SK-N-SH treated with all-trans-retinoic acid at 6 μM for 48 hours (cell line): ENCODE data around the gene RETREG1.
A peak's percentile ranks its signal among the peaks of the same experiment; 100 is the strongest.

Experiments used
- ATAC-seq: fragments of 200-7000 bp; cut with Tn5 transposase; 3 replicates; pipeline ENCODE4 v1.9.1; 2020; ENCODE audit warnings: mild to moderate bottlenecking, moderate library complexity
- ARNTL ChIP-seq: fragments of 450-650 bp; formaldehyde crosslinking; IDR thresholded peaks from 2 replicates; pipeline ENCODE4 v1.5.0; 2020; ENCODE audit warnings: low read depth, mild to moderate bottlenecking, moderate library complexity, borderline replicate concordance
- BACH2 ChIP-seq: fragments of 250-450 bp; sonication (Bioruptor Pico); IDR thresholded peaks from 2 replicates; pipeline ENCODE4 v1.9.0; 2021; ENCODE audit warnings: mild to moderate bottlenecking, borderline replicate concordance
- CSDC2 ChIP-seq: fragments of 250-450 bp; sonication (Bioruptor Pico); IDR thresholded peaks from 2 replicates; pipeline ENCODE4 v1.5.0; 2020; ENCODE audit warnings: mild to moderate bottlenecking, moderate library complexity
- CSRNP3 ChIP-seq: fragments of 250-450 bp; sonication (Bioruptor Pico); IDR thresholded peaks from 2 replicates; pipeline ENCODE4 v1.5.1; 2021; ENCODE audit warnings: mild to moderate bottlenecking, moderate library complexity
- GLIS3 ChIP-seq: fragments of 250-450 bp; sonication (Bioruptor Pico); IDR thresholded peaks from 2 replicates; pipeline ENCODE4 v1.5.0; 2020; ENCODE audit warnings: mild to moderate bottlenecking, moderate library complexity
- ISL1 ChIP-seq: fragments of 250-450 bp; sonication (Bioruptor Pico); IDR thresholded peaks from 2 replicates; pipeline ENCODE4 v2.1.2; 2022; ENCODE audit warnings: mild to moderate bottlenecking, moderate library complexity
- OSR1 ChIP-seq: fragments of 250-450 bp; sonication (Bioruptor Pico); IDR thresholded peaks from 2 replicates; pipeline ENCODE4 v1.8.0; 2022; ENCODE audit warnings: moderate library complexity, mild to moderate bottlenecking, inconsistent platforms
- PATZ1 ChIP-seq: fragments of 250-450 bp; sonication (Bioruptor Pico); IDR thresholded peaks from 2 replicates; pipeline ENCODE4 v1.8.0; 2020; ENCODE audit warnings: mild to moderate bottlenecking, moderate library complexity, borderline replicate concordance
- POU6F1 ChIP-seq: fragments of 250-450 bp; sonication (Bioruptor Pico); IDR thresholded peaks from 2 replicates; pipeline ENCODE4 v1.8.0; 2021; ENCODE audit warnings: low read depth, mild to moderate bottlenecking, moderate library complexity, borderline replicate concordance
- RARB ChIP-seq: fragments of 250-450 bp; sonication (Bioruptor Pico); IDR thresholded peaks from 2 replicates; pipeline ENCODE4 v1.8.0; 2021; ENCODE audit warnings: mild to moderate bottlenecking, moderate library complexity
- SNAI2 ChIP-seq: fragments of 250-450 bp; sonication (Bioruptor Pico); IDR thresholded peaks from 2 replicates; pipeline ENCODE4 v1.5.0; 2020; ENCODE audit warnings: mild to moderate bottlenecking, moderate library complexity
- TCF4 ChIP-seq: fragments of 250-450 bp; sonication (Bioruptor Pico); IDR thresholded peaks from 2 replicates; pipeline ENCODE4 v1.8.0; 2021; ENCODE audit warnings: mild to moderate bottlenecking, moderate library complexity, borderline replicate concordance
- TOX ChIP-seq: fragments of 250-450 bp; sonication (Bioruptor Pico); IDR thresholded peaks from 2 replicates; pipeline ENCODE4 v1.8.0; 2021; ENCODE audit warnings: mild to moderate bottlenecking, moderate library complexity, borderline replicate concordance
- ZC3H10 ChIP-seq: fragments of 250-450 bp; sonication (Bioruptor Pico); IDR thresholded peaks from 2 replicates; pipeline ENCODE4 v1.5.1; 2021; ENCODE audit warnings: mild to moderate bottlenecking, moderate library complexity
- ZFP3 ChIP-seq: fragments of 250-450 bp; sonication (Bioruptor Pico); IDR thresholded peaks from 2 replicates; pipeline ENCODE4 v1.5.0; 2020; ENCODE audit warnings: mild to moderate bottlenecking, moderate library complexity
- ZFP30 ChIP-seq: fragments of 450-650 bp; formaldehyde crosslinking; IDR thresholded peaks from 2 replicates; pipeline ENCODE4 v1.5.0; 2022; ENCODE audit warnings: mild to moderate bottlenecking, moderate library complexity
- ZNF565 ChIP-seq: fragments of 450-650 bp; formaldehyde crosslinking; conservative IDR thresholded peaks from 2 replicates; pipeline ENCODE4 v1.5.0; 2020; ENCODE audit warnings: low read depth, mild to moderate bottlenecking, moderate library complexity
- ZNF70 ChIP-seq: fragments of 450-650 bp; formaldehyde crosslinking; IDR thresholded peaks from 2 replicates; pipeline ENCODE4 v1.5.0; 2020; ENCODE audit warnings: mild to moderate bottlenecking, moderate library complexity
- ZNF8 ChIP-seq: fragments of 450-650 bp; formaldehyde crosslinking; IDR thresholded peaks from 2 replicates; pipeline ENCODE4 v1.5.0; 2020; ENCODE audit warnings: mild to moderate bottlenecking, moderate library complexity
- TF ChIP-seq, protein P1 (sequence below): fragments of 250-450 bp; sonication (Bioruptor Pico); IDR thresholded peaks from 2 replicates; pipeline ENCODE4 v1.5.0; 2020; ENCODE audit warnings: mild to moderate bottlenecking, moderate library complexity

Gene RETREG1

DNA sequence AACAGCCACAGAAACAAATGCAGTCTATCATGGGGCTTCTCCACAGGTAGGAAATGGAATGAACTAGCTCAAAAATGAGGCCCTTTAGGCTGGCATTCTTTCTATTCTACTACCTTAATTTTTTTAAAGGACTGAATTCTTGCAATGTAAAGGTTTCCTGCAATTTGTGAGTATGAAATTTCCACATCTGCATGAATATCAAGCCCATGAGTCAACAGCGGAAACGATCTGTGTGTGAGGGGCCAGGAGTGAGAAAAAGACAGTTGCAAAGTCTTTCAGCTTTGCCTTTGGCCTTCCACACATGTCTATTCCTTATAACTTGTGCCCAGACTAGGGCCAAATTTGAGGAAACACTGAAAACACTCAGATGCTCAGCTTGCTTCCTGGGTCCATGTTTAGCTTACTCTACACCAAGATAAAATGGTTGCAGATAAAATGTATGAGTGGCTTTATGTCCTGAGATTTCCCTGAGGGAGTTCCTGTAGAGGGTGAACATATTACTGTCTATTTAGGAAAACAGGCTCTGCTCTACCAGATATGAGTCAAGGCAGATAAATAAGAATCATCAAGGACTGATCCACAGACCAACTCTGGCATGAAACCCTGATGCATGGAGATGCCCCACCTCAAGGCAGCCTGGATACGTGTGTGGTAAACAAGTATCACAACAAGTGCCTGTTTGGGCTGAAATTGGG is 46.5 kb downstream of the RETREG1 start (continued):
- TF ChIP-seq POU6F1 (CRISPR knock-in tag) (no peak), ZFP30 (CRISPR knock-in tag) (no peak), RARB (CRISPR knock-in tag) (no peak)

- ATAC-seq: peak; percentile 95
- TF ChIP-seq POU6F1 (CRISPR knock-in tag): no peak
- 0 out of 2 replicates have a peak, but pooled peaks have one; percentile 15 for TF ChIP-seq ZFP3
- TF ChIP-seq SNAI2 (CRISPR knock-in tag): no peak
- no peak for TF ChIP-seq CSDC2 (CRISPR knock-in tag)
- peak; percentile 93 for TF ChIP-seq TCF4 (CRISPR knock-in tag)
- no peak for TF ChIP-seq ARNTL (CRISPR knock-in tag)
- TF ChIP-seq, protein P1, sequence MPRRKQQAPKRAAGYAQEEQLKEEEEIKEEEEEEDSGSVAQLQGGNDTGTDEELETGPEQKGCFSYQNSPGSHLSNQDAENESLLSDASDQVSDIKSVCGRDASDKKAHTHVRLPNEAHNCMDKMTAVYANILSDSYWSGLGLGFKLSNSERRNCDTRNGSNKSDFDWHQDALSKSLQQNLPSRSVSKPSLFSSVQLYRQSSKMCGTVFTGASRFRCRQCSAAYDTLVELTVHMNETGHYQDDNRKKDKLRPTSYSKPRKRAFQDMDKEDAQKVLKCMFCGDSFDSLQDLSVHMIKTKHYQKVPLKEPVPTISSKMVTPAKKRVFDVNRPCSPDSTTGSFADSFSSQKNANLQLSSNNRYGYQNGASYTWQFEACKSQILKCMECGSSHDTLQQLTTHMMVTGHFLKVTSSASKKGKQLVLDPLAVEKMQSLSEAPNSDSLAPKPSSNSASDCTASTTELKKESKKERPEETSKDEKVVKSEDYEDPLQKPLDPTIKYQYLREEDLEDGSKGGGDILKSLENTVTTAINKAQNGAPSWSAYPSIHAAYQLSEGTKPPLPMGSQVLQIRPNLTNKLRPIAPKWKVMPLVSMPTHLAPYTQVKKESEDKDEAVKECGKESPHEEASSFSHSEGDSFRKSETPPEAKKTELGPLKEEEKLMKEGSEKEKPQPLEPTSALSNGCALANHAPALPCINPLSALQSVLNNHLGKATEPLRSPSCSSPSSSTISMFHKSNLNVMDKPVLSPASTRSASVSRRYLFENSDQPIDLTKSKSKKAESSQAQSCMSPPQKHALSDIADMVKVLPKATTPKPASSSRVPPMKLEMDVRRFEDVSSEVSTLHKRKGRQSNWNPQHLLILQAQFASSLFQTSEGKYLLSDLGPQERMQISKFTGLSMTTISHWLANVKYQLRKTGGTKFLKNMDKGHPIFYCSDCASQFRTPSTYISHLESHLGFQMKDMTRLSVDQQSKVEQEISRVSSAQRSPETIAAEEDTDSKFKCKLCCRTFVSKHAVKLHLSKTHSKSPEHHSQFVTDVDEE (CRISPR knock-in tag): peak; percentile 69
- peak; percentile 92 for TF ChIP-seq ZNF8 (CRISPR knock-in tag)
- TF ChIP-seq BACH2 (CRISPR knock-in tag): no peak
These were observed 47.8 kb downstream of the RETREG1 start for GRCh38 chr5:16568875-16569580.

GRCh38 chr5:16567365-16567764 is 49.4 kb downstream of the RETREG1 start:
- ATAC-seq: no peak
- no peak for TF ChIP-seq PATZ1 (CRISPR knock-in tag)
- no peak for TF ChIP-seq POU6F1 (CRISPR knock-in tag)
- TF ChIP-seq ZNF8 (CRISPR knock-in tag): no peak
- TF ChIP-seq, protein P1 (CRISPR knock-in tag): no peak
- no peak for TF ChIP-seq ZFP3
- TF ChIP-seq ZFP30 (CRISPR knock-in tag): no peak
- TF ChIP-seq GLIS3 (CRISPR knock-in tag): no peak
- no peak for TF ChIP-seq RARB (CRISPR knock-in tag)
- no peak for TF ChIP-seq ZNF70 (CRISPR knock-in tag)
- TF ChIP-seq CSRNP3 (CRISPR knock-in tag): no peak
- no peak for TF ChIP-seq ISL1 (CRISPR knock-in tag)
- TF ChIP-seq CSDC2 (CRISPR knock-in tag): no peak
- TF ChIP-seq TCF4 (CRISPR knock-in tag): no peak
- no peak for TF ChIP-seq OSR1
- no peak for TF ChIP-seq SNAI2 (CRISPR knock-in tag)
- TF ChIP-seq BACH2 (CRISPR knock-in tag): no peak
- no peak for TF ChIP-seq TOX (CRISPR knock-in tag)
- TF ChIP-seq ZNF565 (CRISPR knock-in tag): no peak
- TF ChIP-seq ZC3H10 (CRISPR knock-in tag): no peak
